HUDEP-2 (cell line): ENCODE measurements around the gene DUOXA1.
A peak's percentile ranks its signal among the peaks of the same experiment; 100 is the strongest.

Source experiments
- DNase-seq, 76 experiments: peaks; one replicate each; lab custom pipeline; 2025; ENCODE audit not compliant: unreplicated experiment in 76 of 76; lab: John Stamatoyannopoulos, UW

Gene DUOXA1

GRCh38 chr15:45134046-45134445, 4.4 kb upstream of the DUOXA1 start:
- no peak for DNase-seq

- DNase-seq = peak in 1 of 76 experiments; percentile 6
Measured at GRCh38 chr15:45133561-45133920, 3.9 kb upstream of the DUOXA1 start.

- no peak for DNase-seq
Measured at GRCh38 chr15:45132844-45133560, 3.3 kb upstream of the DUOXA1 start.

GRCh38 chr15:45131510-45131909, 1.8 kb upstream of the DUOXA1 start:
- no peak for DNase-seq

GRCh38 chr15:45130291-45131000, 767 bp upstream of the DUOXA1 start:
- DNase-seq = no peak

- DNase-seq = no peak
Measured at GRCh38 chr15:45128971-45129639, 574 bp downstream of the DUOXA1 start.

- peak in 27 of 76 experiments; percentile 2 to 53 (median 14) for DNase-seq
Measured at GRCh38 chr15:45126535-45127158, 3.0 kb downstream of the DUOXA1 start.

- no peak for DNase-seq
Measured at GRCh38 chr15:45123397-45123796, 6.3 kb downstream of the DUOXA1 start.

GRCh38 chr15:45122719-45123118, 7.0 kb downstream of the DUOXA1 start:
- DNase-seq = no peak

- no peak for DNase-seq
Measured at GRCh38 chr15:45121706-45122417, 7.8 kb downstream of the DUOXA1 start.

- DNase-seq = no peak
Measured at GRCh38 chr15:45121020-45121419, 8.7 kb downstream of the DUOXA1 start.

- no peak for DNase-seq
Measured at GRCh38 chr15:45120081-45120972, 9.4 kb downstream of the DUOXA1 start.

GRCh38 chr15:45118996-45119395, 10.7 kb downstream of the DUOXA1 start:
- DNase-seq = no peak

GRCh38 chr15:45118131-45118588, 11.5 kb downstream of the DUOXA1 start:
- peak in 72 of 76 experiments; percentile 11 to 86 (median 71) for DNase-seq

- DNase-seq = no peak
Measured at GRCh38 chr15:45117308-45118130, 12.2 kb downstream of the DUOXA1 start.

GRCh38 chr15:45116482-45117307, 13.0 kb downstream of the DUOXA1 start:
- DNase-seq = no peak

GRCh38 chr15:45116006-45116481, 13.6 kb downstream of the DUOXA1 start:
- DNase-seq = no peak
